Mesenchymal stem cell (in vitro differentiated cells and primary cell): Measurements from ENCODE around the gene TOLLIP.
"Not testable (repeated sequence)": the region's sequence is repeated elsewhere in the genome, so short reads cannot be mapped to it uniquely, and the experiment has no call there.

ENCODE experiments used
- DNase-seq: peaks from one replicate; pipeline ENCODE4 v3.0.0-alpha.2; 2013
- H2AFZ ChIP-seq: one replicate; pipeline ENCODE4 v1.6.1; 2013; ENCODE audit warnings: low read depth, mild to moderate bottlenecking, control low read depth, inconsistent platforms, low read length, moderate library complexity
- H2AK5ac ChIP-seq: 2 replicates; pipeline ENCODE4 v1.6.1; 2013; ENCODE audit warnings: low read length, moderate library complexity, mild to moderate bottlenecking, inconsistent platforms; ENCODE audit not compliant: severe bottlenecking
- H2BK120ac ChIP-seq: one replicate; pipeline ENCODE4 v1.6.1; 2013; ENCODE audit warnings: low read depth, mild to moderate bottlenecking, inconsistent platforms, low read length, moderate library complexity
- H2BK12ac ChIP-seq, 2 experiments: one replicate each; pipeline ENCODE4 v1.6.1; 2013; ENCODE audit warnings: inconsistent platforms in 2 of 2, low read length in 2 of 2, mild to moderate bottlenecking in 2 of 2, moderate library complexity in 2 of 2, control low read depth in 1 of 2
- H2BK15ac ChIP-seq: one replicate; pipeline ENCODE4 v1.6.1; 2013; ENCODE audit warnings: mild to moderate bottlenecking, low read depth, inconsistent platforms; ENCODE audit not compliant: poor library complexity, severe bottlenecking
- H2BK5ac ChIP-seq: 2 replicates; pipeline ENCODE4 v1.6.1; 2013; ENCODE audit warnings: low read depth, mild to moderate bottlenecking, low read length, control low read depth, inconsistent platforms; ENCODE audit not compliant: poor library complexity, severe bottlenecking
- H3K14ac ChIP-seq, 2 experiments: one replicate each; pipeline ENCODE4 v1.6.1; 2013; ENCODE audit warnings: inconsistent platforms in 2 of 2, low read length in 2 of 2, control low read depth in 1 of 2, mild to moderate bottlenecking in 1 of 2, moderate library complexity in 1 of 2
- H3K18ac ChIP-seq, 2 experiments: one replicate each; pipeline ENCODE4 v1.6.1; 2013; ENCODE audit warnings: inconsistent platforms in 2 of 2, low read length in 2 of 2, control low read depth in 1 of 2, low read depth in 1 of 2, mild to moderate bottlenecking in 1 of 2
- H3K23ac ChIP-seq, 2 experiments: one replicate each; pipeline ENCODE4 v1.6.1; 2013; ENCODE audit warnings: inconsistent platforms in 2 of 2, low read length in 2 of 2, mild to moderate bottlenecking in 2 of 2, moderate library complexity in 2 of 2, control low read depth in 1 of 2
- H3K27ac ChIP-seq: 2 replicates; pipeline ENCODE4 v1.5.1; 2013; ENCODE audit warnings: mild to moderate bottlenecking, moderate library complexity, low read length, control low read depth, inconsistent platforms; ENCODE audit not compliant: poor library complexity, severe bottlenecking
- H3K27me3 ChIP-seq, 2 experiments: 2 replicates each; pipeline versions ENCODE4 v1.6.1 to v1.7.0; 2013; ENCODE audit warnings: low read length in 2 of 2, mild to moderate bottlenecking in 2 of 2, moderate library complexity in 2 of 2, control low read depth in 1 of 2, inconsistent platforms in 1 of 2; ENCODE audit not compliant: control insufficient read depth in 1 of 2, insufficient read depth in 1 of 2
- H3K36me3 ChIP-seq, 2 experiments: 2 replicates each; pipeline versions ENCODE4 v1.6.1 to v1.7.0; 2013; ENCODE audit warnings: low read length in 2 of 2, control low read depth in 1 of 2, inconsistent platforms in 1 of 2, low read depth in 1 of 2, mild to moderate bottlenecking in 1 of 2; ENCODE audit not compliant: insufficient read depth in 2 of 2, control insufficient read depth in 1 of 2
- H3K4ac ChIP-seq, 2 experiments: one replicate each; pipeline ENCODE4 v1.6.1; 2013; ENCODE audit warnings: inconsistent platforms in 2 of 2, low read length in 2 of 2, mild to moderate bottlenecking in 2 of 2, moderate library complexity in 2 of 2, control low read depth in 1 of 2, low read depth in 1 of 2
- H3K4me1 ChIP-seq: 2 replicates; pipeline ENCODE4 v1.6.1; 2013; ENCODE audit warnings: low read depth, low read length, control low read depth; ENCODE audit not compliant: control insufficient read depth, insufficient read depth
- H3K4me2 ChIP-seq: 2 replicates; pipeline ENCODE4 v1.6.1; 2013; ENCODE audit warnings: low read length, mild to moderate bottlenecking, inconsistent platforms; ENCODE audit not compliant: poor library complexity, severe bottlenecking
- H3K4me3 ChIP-seq, 2 experiments: 2 replicates each; pipeline versions ENCODE4 v1.5.1 to v1.7.0; 2013; ENCODE audit warnings: low read length in 2 of 2, mild to moderate bottlenecking in 2 of 2, control low read depth in 1 of 2, low read depth in 1 of 2; ENCODE audit not compliant: insufficient read depth in 1 of 2
- H3K79me1 ChIP-seq: replicated peaks from 2 replicates; pipeline ENCODE4 v1.6.1; 2013; ENCODE audit warnings: mild to moderate bottlenecking, control low read depth, low read length, inconsistent platforms; ENCODE audit not compliant: poor library complexity, severe bottlenecking
- H3K9ac ChIP-seq: 2 replicates; pipeline ENCODE4 v1.7.0; 2013; ENCODE audit warnings: mild to moderate bottlenecking, low read length, moderate library complexity
- H3K9me3 ChIP-seq: 2 replicates; pipeline ENCODE4 v1.7.0; 2013; ENCODE audit warnings: mild to moderate bottlenecking, low read length; ENCODE audit not compliant: control insufficient read depth
- H4K8ac ChIP-seq: one replicate; pipeline ENCODE4 v1.6.1; 2013; ENCODE audit warnings: inconsistent platforms, mild to moderate bottlenecking, low read length, moderate library complexity
- H4K91ac ChIP-seq: one replicate; pipeline ENCODE4 v1.6.1; 2013; ENCODE audit warnings: mild to moderate bottlenecking, low read length, inconsistent platforms
- WGBS: methylation state at CpG from one replicate; pipeline ENCODE4 v1.1.7; 2013; ENCODE audit warnings: mixed read lengths; 5-methylcytosine and 5-hydroxymethylcytosine counted together

TOLLIP gene

DNA sequence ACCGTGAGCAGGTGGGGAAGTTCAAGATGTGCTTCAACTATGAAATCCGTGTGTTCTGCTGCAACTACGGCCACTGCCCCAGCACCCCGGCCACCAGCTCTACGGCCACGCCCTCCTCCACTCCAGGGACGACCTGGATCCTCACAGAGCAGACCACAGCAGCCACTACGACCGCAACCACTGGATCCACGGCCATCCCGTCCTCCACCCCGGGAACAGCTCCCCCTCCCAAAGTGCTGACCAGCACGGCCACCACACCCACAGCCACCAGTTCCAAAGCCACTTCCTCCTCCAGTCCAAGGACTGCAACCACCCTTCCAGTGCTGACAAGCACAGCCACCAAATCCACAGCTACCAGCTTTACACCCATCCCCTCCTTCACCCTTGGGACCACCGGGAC is 63.7 kb downstream of the TOLLIP start:
- not testable (repeated sequence) for H2BK12ac ChIP-seq, DNase-seq, H4K91ac ChIP-seq, H2BK120ac ChIP-seq, H2BK5ac ChIP-seq, H2AFZ ChIP-seq, H4K8ac ChIP-seq, H3K4me3 ChIP-seq, H3K18ac ChIP-seq, H2AK5ac ChIP-seq, H3K23ac ChIP-seq, H2BK15ac ChIP-seq, H3K27ac ChIP-seq, H3K79me1 ChIP-seq, H3K36me3 ChIP-seq, H3K4me1 ChIP-seq, H3K4ac ChIP-seq, H3K14ac ChIP-seq, H3K4me2 ChIP-seq, H3K9ac ChIP-seq, H3K27me3 ChIP-seq, H3K9me3 ChIP-seq
- WGBS: 89% methylated on average over 12 of the region's 14 CpGs

DNA sequence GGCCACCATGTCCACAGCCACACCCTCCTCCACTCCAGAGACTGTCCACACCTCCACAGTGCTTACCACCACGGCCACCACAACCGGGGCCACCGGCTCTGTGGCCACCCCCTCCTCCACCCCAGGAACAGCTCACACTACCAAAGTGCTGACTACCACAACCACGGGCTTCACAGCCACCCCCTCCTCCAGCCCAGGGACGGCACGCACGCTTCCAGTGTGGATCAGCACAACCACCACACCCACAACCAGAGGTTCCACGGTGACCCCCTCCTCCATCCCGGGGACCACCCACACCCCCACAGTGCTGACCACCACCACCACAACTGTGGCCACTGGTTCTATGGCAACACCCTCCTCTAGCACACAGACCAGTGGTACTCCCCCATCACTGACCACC is 64.9 kb downstream of the TOLLIP start:
- not testable (repeated sequence) for H2BK15ac ChIP-seq, H3K18ac ChIP-seq, H3K14ac ChIP-seq, H3K9ac ChIP-seq, H2AK5ac ChIP-seq, H3K27me3 ChIP-seq, H3K4me2 ChIP-seq, H3K27ac ChIP-seq, DNase-seq, H2BK120ac ChIP-seq, H3K4ac ChIP-seq, H3K4me1 ChIP-seq, H4K91ac ChIP-seq, H2BK12ac ChIP-seq, H3K23ac ChIP-seq, H3K79me1 ChIP-seq, H3K36me3 ChIP-seq, H2BK5ac ChIP-seq, H2AFZ ChIP-seq, H3K9me3 ChIP-seq, H4K8ac ChIP-seq, H3K4me3 ChIP-seq
- WGBS: 75% methylated on average over 4 of the region's 9 CpGs

DNA sequence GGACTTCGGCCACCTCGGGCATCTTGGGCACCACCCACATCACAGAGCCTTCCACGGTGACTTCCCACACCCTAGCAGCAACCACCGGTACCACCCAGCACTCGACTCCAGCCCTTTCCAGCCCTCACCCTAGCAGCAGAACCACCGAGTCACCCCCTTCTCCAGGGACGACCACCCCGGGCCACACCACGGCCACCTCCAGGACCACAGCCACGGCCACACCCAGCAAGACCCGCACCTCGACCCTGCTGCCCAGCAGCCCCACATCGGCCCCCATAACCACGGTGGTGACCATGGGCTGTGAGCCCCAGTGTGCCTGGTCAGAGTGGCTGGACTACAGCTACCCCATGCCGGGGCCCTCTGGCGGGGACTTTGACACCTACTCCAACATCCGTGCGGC is 65.9 kb downstream of the TOLLIP start:
- not testable (repeated sequence) for H3K14ac ChIP-seq

DNA sequence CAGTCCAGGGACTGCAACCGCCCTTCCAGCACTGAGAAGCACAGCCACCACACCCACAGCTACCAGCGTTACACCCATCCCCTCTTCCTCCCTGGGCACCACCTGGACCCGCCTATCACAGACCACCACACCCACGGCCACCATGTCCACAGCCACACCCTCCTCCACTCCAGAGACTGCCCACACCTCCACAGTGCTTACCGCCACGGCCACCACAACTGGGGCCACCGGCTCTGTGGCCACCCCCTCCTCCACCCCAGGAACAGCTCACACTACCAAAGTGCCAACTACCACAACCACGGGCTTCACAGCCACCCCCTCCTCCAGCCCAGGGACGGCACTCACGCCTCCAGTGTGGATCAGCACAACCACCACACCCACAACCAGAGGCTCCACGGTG is 66.7 kb downstream of the TOLLIP start:
- not testable (repeated sequence) for H3K4me3 ChIP-seq, H4K91ac ChIP-seq, H4K8ac ChIP-seq, H3K36me3 ChIP-seq, H2BK15ac ChIP-seq, H2BK120ac ChIP-seq, H3K27me3 ChIP-seq, H3K4me1 ChIP-seq, H2BK5ac ChIP-seq, H3K27ac ChIP-seq, H3K18ac ChIP-seq, H3K14ac ChIP-seq, H2AFZ ChIP-seq, H3K9ac ChIP-seq, H3K23ac ChIP-seq, H2BK12ac ChIP-seq, H3K9me3 ChIP-seq, H3K4ac ChIP-seq, H3K4me2 ChIP-seq, H3K79me1 ChIP-seq, H2AK5ac ChIP-seq, DNase-seq
- WGBS: 80% methylated on average over 2 of the region's 11 CpGs

More for the DNA sequence above, 65.9 kb downstream of the TOLLIP start:
- not testable (repeated sequence) for H3K27ac ChIP-seq, H3K4ac ChIP-seq, H2AFZ ChIP-seq, H2AK5ac ChIP-seq, DNase-seq, H4K91ac ChIP-seq, H2BK15ac ChIP-seq, H3K36me3 ChIP-seq, H2BK120ac ChIP-seq, H4K8ac ChIP-seq, H3K4me1 ChIP-seq, H2BK5ac ChIP-seq, H3K79me1 ChIP-seq, H2BK12ac ChIP-seq, H3K4me3 ChIP-seq, H3K18ac ChIP-seq, H3K9me3 ChIP-seq, H3K9ac ChIP-seq, H3K27me3 ChIP-seq, H3K4me2 ChIP-seq, H3K23ac ChIP-seq
- 98% methylated on average over 5 of the region's 18 CpGs for WGBS
